Fibroblast of peridontal ligament (primary cell): ENCODE results near the gene WDR83.
"Not testable (repeated sequence)": the region's sequence is repeated elsewhere in the genome, so short reads cannot be mapped to it uniquely, and the experiment has no call there.

ENCODE experiments used
- DNase-seq: peaks from one replicate; pipeline ENCODE4 v3.0.0-alpha.2; 2010; ENCODE audit errors: extremely low read depth

WDR83 gene

DNA sequence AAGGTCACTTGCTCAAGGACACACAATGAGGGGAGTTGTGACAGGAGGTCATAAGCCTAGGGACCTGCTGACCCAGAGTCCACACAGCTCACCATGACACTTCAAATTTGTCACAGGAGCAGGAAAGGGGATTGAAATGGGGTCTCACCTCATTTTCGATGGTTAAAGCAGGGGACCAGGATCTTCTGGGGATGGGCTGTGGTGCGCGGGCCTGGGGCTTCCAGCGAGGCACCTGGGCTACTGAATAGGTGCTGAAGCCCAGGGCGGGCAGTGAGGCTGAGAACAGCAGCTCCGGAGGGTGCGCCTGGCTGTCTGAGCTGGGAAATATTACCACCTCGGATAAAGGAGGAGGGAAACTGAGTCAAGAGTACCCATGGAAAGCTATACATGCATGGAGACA, 11.1 kb upstream of the WDR83 start:
- no peak for DNase-seq

GRCh38 chr19:12656899-12657571, 9.6 kb upstream of the WDR83 start:
- DNase-seq, result no peak

- DNase-seq, result no peak
Observed at GRCh38 chr19:12657966-12658365, 8.6 kb upstream of the WDR83 start.

DNA sequence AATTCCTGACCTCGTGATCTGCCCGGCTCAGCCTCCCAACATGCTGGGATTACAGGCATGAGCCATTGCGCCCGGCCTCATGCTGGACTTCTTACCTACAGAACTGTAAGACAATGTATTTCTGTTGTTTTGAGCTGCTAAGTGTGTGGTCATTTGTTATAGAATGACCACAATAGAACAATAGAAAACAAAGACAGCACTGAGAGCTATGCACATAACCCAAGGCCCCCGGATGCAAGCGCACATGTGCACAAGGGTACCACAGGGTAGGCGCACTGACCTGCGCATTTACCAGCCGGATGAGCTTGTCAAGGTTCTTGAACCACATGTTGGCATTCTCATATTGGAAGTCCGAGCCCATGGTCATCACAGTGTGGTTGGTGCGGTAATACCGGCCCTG, 5.6 kb upstream of the WDR83 start:
- no peak for DNase-seq

GRCh38 chr19:12664406-12665280, 2.0 kb upstream of the WDR83 start:
- DNase-seq, result no peak

DNA sequence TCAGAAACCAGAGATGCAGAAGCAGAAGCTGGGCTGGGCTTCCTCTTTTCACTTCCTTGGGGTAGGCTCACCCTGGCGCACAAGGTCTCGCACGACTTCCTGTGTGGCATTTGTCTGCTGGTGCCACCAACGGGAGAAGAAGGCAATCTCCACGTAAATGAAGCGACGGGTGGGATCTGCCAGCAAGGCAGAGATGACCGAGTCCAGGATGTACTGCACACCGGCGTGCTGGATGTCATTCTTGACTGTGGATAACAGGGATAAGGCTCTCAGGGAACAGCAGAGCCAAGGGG, 1.4 kb upstream of the WDR83 start:
- no peak for DNase-seq

- DNase-seq, result no peak
Observed at GRCh38 chr19:12665671-12666264, 839 bp upstream of the WDR83 start.

DNA sequence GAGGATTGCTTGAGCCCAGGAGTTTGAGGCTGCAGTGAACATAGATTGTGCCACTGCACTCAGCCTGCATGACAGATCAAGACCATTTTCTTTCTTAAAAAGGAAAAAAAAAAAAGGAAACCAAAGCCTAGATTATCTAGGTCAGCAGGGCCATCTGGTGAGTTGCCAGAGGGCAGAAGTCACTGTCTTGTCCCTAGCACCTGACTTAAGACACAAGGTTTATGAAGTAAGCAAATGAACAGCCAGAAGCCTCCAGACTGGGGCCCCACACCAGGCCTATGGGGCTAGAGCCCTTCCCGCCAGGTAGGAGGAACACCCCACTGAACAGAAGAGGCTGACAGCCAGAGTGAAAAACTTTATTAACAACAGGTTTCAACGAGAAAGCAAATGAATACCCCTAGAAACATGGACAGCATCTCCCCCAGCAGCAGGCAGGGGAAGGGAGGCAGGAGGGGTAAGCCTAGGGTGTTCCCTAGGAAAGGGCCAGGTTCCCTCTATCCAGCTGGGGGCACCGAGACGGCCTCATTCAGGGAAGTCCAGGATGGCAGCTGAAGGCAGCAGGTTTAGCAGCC, 1.2 kb downstream of the WDR83 start:
- no peak for DNase-seq

- DNase-seq, result no peak
Observed at GRCh38 chr19:12668346-12668745, 1.7 kb downstream of the WDR83 start.

DNA sequence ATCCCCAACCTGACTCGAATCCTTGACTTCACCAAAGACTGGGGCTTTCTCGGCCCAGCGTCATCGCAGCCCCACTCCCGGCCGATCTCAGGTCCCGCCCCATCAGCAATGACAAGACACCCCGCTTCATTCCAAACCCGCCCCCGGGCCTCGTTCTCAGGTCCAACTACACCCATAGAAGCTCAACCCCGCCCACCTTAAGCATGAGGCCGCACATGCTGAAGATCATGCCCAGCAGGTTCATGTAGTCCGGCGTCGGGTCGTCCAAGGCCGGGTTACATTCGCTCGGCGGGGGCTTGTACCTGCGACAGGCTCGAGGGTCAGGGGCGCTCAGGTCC, 2.3 kb downstream of the WDR83 start:
- DNase-seq, result peak; percentile 60

DNA sequence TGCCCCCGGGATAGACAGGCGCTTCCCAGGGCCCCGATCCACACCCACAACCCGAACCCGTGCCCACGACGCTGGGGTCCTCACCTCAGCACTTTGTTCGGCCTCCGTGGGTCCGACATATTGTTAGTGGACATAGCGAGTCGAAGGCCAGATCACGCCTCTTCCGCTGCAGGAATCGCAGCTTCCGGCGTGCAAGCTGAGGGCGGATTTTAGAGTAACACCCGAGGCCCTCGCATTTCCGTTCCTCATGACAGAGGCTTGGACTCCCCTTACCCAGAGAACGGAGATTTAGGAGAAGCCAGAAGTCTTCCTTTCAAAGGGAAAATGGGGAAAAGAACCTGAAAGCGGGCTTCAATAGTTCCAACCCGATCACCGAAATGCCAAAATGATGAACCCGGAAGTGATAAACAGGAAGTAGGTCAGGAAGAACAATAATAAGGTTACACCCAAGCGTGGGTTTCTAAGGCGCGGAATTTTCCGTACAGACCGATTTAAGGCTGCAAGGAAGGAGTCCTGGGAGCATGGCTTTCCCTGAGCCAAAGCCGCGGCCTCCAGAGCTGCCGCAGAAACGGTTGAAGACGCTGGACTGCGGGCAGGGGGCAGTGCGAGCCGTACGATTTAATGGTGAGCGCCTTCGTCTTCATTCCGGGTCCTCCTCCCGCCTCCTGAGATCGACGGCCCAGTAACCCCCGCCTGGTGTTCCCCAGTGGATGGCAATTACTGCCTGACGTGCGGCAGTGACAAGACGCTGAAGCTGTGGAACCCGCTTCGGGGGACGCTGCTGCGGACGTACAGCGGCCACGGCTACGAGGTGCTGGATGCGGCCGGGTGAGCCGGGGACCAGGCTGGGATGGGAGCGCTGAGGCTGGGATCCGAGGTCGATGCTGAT, 2.9 kb downstream of the WDR83 start:
- peak; percentile 89 for DNase-seq

DNA sequence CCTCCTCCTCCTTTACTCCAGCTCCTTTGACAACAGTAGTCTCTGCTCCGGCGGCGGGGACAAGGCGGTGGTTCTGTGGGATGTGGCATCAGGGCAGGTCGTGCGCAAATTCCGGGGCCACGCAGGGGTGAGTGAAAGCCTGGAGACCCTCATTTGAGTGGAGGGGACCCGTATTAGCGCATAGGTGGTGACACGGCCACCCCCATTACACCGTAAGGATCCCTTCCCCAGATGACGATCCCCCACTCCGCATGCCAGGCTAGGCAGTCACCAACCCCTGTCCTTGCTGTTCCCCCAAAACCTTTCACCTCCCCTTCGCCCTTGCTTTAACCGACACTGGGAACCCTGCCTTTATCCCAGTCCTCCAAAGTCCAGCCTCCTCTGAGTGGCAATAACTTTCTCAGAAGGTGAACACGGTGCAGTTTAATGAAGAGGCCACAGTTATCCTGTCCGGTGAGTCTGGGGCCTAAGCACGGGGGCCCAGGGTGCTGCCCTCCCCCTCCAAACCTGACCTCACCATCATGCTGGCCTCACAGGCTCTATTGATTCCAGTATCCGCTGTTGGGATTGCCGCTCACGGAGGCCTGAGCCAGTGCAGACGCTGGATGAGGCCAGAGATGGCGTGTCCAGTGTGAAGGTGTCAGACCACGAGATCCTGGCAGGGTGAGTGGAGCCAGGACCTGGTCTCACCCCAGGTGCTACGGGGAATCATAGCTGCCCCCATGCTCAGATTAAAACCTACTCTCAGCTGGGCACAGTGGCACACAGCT, 3.7 kb downstream of the WDR83 start:
- no peak for DNase-seq

GRCh38 chr19:12672744-12673143, 6.1 kb downstream of the WDR83 start:
- DNase-seq, result no peak

GRCh38 chr19:12675399-12675798, 8.8 kb downstream of the WDR83 start:
- DNase-seq, result no peak

- no peak for DNase-seq
Observed at GRCh38 chr19:12675940-12676339, 9.3 kb downstream of the WDR83 start.

- DNase-seq, result peak; percentile 69
Observed at GRCh38 chr19:12676384-12676792, 9.8 kb downstream of the WDR83 start.

DNA sequence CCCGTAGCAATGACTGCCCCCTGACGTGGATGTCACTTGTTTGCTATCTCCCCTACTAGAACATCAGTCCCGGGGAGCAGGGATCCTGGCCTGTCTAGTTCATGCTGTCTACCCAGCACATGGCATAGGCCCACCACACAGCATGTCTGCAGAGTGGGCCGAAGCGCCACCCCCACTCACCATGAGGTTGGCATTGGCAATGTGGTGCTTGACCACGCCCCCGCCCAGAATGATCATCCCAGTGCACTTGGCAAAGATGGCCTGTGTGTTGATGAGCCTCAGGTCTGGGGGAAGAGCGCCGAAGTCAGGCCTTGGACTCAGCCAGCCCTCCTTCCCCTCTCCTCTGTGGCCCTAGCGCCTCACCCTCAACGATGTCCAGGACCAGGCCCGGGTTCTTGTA, 10.3 kb downstream of the WDR83 start:
- no peak for DNase-seq

DNA sequence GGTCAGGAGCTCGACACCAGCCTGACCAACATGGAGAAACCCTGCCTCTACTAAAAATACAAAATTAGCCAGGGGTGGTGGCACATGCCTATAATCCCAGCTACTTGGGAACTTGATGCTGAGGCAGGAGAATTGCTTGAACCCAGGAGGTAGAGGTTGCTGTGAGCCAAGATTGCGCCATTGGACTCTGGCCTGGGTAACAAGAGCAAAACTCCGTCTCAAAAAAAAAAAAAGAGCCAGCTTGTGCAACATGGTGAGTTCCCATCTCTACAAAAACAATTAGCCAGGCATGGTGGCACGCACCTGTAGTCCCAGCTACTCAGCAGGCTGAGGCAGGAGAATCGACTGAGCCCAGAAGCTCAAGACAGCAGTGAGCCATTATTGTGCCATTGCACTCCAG, 11.4 kb downstream of the WDR83 start:
- not testable (repeated sequence) for DNase-seq

- no peak for DNase-seq
Observed at GRCh38 chr19:12680034-12680433, 13.4 kb downstream of the WDR83 start.

DNA sequence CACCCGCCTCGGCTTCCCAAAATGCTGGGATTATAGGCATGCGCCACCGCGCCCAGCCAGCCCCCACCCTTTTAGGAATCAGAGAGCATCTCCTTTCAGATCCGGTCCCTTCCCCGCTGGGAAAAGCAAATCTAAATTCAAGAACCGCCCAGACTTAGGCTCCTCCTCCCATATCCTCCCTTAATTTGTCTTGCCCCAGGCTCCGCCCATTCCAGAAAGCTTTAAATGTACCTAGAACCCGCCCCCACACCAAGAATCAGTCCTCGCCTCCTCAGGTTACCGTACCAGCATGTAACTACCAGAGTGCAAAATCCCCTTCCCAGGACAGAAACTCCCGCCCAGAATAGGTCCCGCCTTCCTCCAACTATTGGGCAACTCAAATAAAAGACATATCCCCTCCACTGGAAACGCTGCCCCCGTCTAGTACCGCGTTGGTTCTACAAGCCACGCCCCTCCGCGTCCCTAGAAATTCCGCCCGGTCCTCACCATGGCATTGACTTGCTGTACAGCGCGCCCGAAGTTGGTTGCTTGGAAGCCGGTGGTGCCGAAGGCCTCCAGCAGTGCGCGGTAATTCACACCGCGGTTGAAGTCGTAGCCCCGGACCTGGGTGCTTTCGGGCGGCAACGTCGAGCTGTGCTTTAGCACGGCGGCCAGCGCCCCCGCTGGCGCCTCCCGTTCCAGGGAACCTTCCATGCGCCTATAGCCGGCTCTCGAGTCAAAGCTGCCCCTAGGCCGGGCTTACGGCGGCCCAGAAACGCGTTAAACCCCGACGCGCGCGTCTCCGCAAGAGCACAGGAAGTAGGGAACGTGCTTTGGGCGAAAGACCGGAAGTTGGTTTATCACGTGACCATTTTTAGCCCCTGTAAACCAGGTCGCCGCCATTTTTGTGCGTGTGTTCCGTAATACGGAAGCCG, 14.7 kb downstream of the WDR83 start, which contains the start of gene DHPS:
TSS of gene DHPS (minus strand) at position 807 of the 914 bp plus-strand sequence. CDS start at position 693, 114 bp downstream.
- peak; percentile 99 for DNase-seq
